HG03457 (cell line): ENCODE measurements around the gene EPB42.
"Not testable (repeated sequence)": the region's sequence is repeated elsewhere in the genome, so short reads cannot be mapped to it uniquely, and the experiment has no call there.

Experiments
- ATAC-seq: cut with Tn5 transposase; IDR thresholded peaks from one replicate; pipeline ENCODE4 v1.9.1; 2021; ENCODE audit warnings: moderate number of reproducible peaks; ENCODE audit not compliant: unreplicated experiment

Gene EPB42

DNA sequence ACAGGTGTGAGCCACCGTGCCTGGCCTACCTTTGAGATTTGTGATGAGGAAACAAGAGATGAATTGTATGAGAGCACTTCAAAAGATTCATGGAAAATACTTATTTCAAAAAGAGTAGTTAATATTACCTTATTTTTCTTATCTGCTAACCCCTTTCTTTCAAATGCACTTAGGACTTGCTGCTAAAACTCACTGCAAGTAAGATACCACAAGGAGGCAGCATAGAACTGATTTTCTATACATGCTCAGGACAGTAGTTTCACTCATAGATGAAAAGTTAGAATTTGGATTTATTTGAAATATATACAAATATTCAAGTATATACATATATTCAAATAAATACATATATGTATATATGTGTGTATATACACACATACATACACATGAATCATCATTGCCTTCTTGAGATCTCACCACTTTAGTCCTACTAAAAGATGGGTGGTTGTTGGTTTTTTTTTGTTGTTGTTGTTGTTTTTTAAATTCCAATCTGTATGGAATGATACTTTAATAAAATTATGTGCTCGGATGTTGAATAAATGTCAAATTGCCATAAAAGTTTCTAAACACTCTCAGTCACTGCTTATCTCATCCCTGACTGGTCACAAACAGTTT is 33.2 kb downstream of the EPB42 start:
- ATAC-seq, result no peak

DNA sequence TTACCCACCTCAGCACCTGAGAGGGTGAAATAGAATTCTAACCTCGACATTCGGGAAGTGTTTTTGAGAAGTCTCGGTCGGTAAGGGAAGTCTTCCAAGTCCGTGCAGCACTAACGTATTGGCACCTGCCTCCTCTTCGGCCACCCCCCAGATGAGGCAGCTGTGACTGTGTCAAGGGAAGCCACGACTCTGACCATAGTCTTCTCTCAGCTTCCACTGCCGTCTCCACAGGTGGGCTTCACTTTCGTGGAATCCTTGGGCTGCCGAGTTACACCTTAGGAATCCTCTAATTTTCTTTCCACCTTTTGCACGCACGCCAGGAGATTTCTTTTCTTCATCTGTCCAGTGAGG is 34.8 kb downstream of the EPB42 start:
- ATAC-seq, result peak; percentile 6

DNA sequence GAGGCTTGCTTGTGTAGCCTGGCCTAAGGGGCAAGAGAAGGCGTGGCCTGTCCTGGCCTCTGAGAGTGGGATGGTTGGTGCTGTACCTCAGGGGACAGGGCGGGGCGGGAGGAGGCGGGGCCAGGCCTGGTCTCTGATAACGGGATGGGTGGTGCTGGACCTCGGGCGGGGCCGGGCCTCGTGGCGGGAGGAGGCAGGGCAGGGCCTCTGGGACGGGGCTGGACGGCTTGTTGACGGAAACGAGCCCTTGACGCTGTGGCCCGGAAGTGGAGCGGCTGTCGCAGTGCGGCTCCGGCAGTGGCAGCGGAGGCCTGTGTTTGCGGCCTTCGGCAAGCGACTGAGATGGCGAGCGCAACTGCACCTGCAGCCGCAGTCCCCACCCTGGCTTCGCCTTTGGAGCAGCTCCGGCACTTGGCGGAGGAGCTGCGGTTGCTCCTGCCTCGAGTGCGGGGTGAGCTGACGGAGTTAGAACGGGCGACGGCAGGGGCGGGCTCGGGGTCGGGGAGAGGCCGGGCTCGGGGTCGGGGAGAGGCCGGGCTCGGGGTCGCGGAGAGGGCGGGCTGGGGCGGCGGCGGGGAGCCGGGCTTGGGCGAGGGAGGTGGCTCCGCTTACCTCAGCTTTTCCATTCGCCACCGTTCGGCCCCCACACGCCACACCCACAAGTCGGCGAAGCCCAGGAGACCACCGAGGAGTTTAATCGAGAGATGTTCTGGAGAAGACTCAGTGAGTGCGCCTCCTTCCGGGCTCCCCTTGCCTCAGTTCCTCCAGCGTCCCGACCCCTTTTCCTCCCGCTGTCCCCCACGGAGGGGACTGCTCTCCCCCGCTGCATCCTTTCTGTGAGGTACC is 35.4 kb downstream of the EPB42 start, which contains the start of gene CCNDBP1:
TSS of gene CCNDBP1 (plus strand) at position 247 of the 846 bp plus-strand sequence. CDS start at position 343, 96 bp downstream.
- peak; percentile 73 for ATAC-seq

DNA sequence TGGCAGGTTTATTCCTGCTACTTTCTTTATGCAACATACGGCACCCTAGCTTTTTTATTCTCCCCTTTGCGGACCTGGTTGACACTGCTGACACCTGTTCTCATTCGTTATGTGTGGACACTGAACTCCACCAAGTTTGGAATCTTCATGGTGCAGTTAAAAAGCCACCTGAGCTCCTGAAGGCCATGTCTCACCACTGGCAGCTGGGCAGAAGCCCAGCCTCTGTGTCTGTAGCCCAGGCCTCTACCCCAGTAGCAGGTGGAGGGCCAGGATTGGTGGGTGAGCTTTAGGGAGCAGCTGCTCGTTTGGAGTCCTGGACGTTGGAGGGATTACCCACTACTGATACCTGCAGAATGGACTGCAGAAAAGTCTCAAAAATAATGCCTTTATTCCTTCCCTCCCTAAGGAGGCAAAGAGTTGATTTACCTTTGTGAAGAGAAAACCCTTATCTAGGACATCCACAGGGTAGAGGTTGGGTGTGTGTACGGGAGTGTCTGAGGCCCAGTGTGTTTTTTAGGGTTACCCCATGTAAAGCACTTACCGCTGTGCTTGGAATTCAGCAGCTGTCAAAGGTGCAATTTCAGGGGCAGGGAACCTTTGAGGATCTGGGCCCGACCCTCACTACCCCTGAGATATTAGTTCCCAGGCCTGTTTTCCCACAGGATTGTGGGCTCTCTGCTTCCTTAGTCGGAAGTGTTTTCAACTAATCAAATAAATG is 36.3 kb downstream of the EPB42 start:
- no peak for ATAC-seq

DNA sequence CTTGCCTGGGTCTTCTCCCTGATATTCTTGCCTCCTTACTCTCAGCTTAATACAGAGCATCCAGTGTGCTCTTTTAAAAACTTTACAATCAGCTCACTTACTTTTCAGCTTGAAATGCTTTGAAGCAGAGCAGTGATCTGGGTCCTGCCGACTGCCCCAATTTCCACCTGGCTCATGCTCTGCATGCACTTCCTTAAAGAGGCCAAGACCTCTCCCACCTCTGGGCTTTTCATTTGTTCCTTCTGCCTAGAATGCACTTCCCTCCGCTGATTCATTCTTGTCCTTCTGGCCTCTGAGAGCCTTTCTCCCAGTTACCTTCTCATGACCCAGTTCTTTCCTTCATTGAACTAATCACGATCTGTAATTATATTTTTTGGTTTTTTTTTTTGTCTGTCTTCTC is 37.5 kb downstream of the EPB42 start:
- ATAC-seq, result no peak

DNA sequence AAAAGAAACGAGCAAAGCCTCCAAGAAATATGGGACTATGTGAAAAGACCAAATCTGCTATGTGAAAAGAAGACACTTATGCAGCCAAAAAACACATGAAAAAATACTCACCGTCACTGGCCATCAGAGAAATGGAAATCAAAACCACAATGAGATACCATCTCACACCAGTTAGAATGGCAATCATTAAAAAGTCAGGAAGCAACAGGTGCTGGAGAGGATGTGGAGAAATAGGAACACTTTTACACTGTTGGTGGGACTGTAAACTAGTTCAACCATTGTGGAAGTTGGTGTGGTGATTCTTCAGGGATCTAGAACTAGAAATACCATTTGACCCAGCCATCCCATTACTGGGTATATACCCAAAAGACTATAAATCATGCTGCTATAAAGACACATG is 43.7 kb downstream of the EPB42 start:
- not testable (repeated sequence) for ATAC-seq

DNA sequence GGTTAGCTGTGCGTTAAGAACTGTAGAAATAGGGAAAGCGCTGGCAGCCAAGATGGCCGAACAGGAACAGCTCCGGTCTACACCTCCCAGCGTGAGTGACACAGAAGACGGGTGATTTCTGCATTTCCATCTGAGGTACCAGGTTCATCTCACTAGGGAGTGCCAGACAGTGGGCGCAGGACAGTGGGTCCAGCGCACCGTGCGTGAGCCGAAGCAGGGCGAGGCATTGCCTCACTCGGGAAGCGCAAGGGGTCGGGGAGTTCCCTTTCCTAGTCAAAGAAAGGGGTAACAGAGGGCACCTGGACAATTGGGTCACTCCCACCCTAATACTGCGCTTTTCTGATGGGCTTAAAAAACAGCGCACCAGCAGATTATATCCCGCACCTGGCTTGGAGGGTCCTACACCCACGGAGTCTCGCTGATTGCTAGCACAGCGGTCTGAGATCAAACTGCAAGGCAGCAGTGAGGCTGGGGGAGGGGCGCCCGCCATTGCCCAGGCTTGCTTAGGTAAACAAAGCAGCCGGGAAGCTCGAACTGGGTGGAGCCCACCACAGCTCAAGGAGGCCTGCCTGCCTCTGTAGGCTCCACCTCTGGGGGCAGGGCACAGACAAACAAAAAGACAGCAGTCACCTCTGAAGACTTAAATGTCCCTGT is 45.0 kb downstream of the EPB42 start:
- not testable (repeated sequence) for ATAC-seq

DNA sequence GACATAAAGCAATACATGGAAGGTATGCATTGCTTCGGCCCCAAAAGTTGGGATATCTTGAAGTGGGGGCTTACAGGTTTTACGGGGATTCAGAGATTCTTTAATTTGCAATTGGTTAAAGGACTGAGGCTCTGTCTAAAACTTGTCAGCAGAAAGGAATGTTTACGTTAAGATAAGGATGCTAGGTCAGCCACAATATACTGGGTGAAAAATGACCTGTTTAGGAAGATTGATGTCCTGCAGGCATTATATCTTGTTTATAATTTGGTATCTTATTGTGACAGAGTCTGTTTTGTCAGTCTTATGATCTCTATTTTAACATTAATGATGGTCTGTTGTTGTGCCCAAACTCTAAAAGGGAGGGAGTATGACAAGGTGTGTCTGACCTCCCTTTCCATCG is 50.9 kb downstream of the EPB42 start:
- ATAC-seq, result no peak

DNA sequence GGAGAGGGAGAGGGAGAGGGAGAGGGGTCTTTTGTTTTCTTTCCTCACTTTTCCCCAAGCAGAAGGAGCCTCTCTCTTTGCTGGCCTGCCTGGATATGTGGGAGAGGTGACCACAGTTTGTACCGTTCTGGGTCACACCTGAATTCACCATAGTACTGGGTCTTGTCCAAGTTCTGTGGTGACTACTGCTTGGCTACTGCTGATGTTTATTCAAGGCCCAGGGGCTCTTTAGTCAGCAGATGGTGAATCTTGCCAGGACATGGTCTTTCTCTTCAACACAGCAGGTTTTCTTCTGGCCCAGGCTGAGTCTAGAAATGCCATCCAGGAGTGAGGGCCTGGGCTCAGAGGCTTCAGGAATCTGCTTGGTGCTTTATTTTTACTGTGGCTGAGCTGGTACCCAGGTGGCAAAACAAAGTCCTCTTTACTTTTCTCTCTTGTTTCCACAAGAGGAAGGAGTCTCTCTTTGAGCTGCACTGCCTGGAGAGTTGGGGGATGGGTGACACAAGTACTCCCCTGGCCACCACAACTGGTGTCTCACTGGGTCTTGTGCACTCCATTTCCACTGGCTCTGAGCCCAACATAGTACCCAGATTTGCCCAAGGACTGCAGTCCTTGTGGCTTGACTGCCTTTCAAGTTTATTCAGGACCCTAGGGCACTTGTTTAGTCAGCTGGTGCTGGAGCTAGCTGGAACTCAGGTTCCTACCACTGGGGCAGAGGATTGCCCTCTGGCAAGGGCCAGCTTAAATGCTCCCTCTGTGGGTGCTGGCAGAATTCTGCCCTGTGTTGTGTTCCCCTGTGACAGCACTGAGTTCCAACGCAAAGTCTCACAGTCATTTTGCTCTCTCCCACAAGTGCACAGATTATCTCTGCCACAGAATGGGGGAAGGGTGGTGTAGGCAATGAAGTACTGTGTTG is 52.4 kb downstream of the EPB42 start:
- ATAC-seq, result no peak

DNA sequence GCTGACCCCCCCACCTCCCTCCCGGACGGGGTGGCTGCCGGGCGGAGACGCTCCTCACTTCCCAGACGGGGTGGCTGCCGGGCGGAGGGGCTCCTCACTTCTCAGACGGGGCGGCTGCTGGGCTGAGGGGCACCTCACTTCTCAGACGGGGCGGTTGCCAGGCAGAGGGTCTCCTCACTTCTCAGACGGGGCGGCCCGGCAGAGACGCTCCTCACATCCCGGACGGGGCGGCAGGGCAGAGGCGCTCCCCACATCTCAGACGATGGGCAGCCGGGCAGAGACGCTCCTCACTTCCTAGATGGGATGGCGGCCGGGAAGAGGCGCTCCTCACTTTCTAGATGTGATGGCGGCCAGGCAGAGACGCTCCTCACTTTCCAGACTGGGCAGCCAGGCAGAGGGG is 53.6 kb downstream of the EPB42 start:
- ATAC-seq, result not testable (repeated sequence)

DNA sequence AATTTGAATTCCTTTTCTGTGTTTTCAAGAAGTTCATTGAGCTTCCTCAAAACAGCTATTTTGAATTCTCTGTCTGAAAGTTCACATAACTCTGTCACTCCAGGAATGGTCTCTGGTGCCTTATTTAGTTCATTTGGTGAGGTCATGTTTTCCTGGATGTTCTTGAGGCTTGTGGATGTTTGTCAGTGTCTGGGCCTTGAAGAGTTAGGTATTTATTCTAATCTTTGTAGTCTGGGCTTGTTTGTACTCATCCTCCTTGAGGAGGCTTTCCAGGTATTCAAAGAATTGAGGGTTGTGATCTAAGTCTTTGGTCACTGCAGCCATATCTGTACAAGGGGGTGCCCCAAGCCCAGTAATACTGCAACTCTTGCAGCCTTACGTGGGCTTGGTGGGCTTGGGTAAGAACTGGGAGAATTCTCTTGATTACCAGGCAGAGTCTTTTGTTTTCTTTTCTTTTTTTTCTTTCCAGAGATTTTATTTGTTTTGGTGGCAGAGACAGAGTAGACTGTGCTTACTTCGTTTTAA is 55.0 kb downstream of the EPB42 start:
- ATAC-seq, result no peak

DNA sequence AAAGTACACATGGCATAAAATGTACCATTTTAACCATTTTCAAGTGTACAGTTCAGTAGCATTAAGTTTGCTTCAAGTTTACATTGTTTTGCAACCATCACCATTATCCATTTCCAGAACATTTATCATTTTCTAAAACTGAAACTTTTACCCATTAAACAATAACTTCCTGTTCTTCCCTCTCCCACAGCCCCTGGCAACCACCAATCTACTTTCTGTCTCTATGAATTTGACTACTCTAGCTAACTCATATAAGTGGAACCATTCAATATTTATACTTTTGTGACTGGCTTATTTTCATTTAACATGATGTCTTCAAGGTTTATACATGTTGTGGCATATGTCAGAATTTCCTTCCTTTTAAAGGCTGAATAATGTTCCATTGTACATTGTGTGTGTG is 67.5 kb downstream of the EPB42 start:
- no peak for ATAC-seq

DNA sequence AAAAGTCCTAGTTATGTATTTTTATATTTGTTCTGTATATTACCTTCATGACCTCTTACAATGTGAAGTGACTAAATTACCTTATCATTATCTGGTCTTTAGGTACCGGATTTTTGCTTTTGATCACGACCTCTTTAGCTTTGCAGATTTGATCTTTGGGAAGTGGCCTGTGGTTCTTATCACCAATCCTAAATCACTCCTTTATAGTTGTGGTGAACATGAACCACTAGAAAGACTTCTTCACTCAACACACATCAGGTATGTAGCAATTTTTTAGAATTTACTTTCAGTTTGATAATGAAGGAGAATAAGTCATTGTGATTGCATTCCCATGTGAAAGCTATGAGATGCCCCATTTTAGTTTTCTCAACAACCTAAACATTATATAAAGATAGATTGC is 69.1 kb downstream of the EPB42 start:
- ATAC-seq, result no peak

DNA sequence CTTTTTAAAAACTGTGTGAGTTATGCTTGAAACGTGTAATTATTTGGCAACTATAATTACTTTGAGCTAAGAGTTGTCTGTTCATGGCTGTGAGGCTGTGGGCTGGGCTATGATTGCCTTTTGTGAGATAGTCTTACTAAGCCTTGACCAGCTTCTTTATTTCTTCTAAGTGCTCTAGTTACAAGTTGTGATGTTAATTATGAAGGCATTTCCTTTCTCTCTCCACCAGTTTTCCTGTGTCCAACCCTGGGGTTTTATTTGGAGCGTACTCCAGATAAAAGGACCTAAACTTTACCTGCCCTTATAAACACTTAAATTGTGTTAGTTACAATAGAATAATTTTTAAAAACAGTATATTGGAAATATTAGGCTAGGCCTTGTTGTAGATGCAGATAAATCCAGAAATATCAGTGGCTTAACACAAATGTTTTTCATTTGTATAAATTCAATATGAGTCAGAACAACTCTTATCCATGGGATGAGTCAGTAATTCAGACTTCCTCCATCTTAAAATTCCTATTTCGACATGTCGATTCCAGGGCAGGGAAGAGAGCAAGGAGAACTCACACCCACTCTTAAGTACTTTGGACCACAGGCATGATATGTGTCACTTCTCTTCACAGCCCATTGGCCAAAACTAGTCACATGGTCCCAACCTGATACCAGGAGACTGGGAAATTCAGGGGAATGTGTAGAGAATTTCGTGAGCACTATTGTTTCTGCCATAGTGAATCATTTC is 70.5 kb downstream of the EPB42 start:
- ATAC-seq, result no peak
